SK-N-SH treated with all-trans-retinoic acid at 6 μM for 48 hours (cell line): ENCODE results near the gene CNP.

Experiments
- PPARA ChIP-seq: fragments of 250-450 bp; sonication (Bioruptor Pico); IDR thresholded peaks from 2 replicates; pipeline ENCODE4 v1.5.0; 2020; ENCODE audit warnings: mild to moderate bottlenecking, borderline replicate concordance
- RARB ChIP-seq: fragments of 250-450 bp; sonication (Bioruptor Pico); IDR thresholded peaks from 2 replicates; pipeline ENCODE4 v1.8.0; 2021; ENCODE audit warnings: mild to moderate bottlenecking, moderate library complexity
- TCF4 ChIP-seq: fragments of 250-450 bp; sonication (Bioruptor Pico); IDR thresholded peaks from 2 replicates; pipeline ENCODE4 v1.8.0; 2021; ENCODE audit warnings: mild to moderate bottlenecking, moderate library complexity, borderline replicate concordance
- ZFP3 ChIP-seq: fragments of 250-450 bp; sonication (Bioruptor Pico); IDR thresholded peaks from 2 replicates; pipeline ENCODE4 v1.5.0; 2020; ENCODE audit warnings: mild to moderate bottlenecking, moderate library complexity
- ZFP30 ChIP-seq: fragments of 450-650 bp; formaldehyde crosslinking; IDR thresholded peaks from 2 replicates; pipeline ENCODE4 v1.5.0; 2022; ENCODE audit warnings: mild to moderate bottlenecking, moderate library complexity
- ZNF70 ChIP-seq: fragments of 450-650 bp; formaldehyde crosslinking; IDR thresholded peaks from 2 replicates; pipeline ENCODE4 v1.5.0; 2020; ENCODE audit warnings: mild to moderate bottlenecking, moderate library complexity
- ZNF8 ChIP-seq: fragments of 450-650 bp; formaldehyde crosslinking; IDR thresholded peaks from 2 replicates; pipeline ENCODE4 v1.5.0; 2020; ENCODE audit warnings: mild to moderate bottlenecking, moderate library complexity
- TF ChIP-seq, protein P1 (sequence below): fragments of 250-450 bp; sonication (Bioruptor Pico); IDR thresholded peaks from 2 replicates; pipeline ENCODE4 v1.8.0; 2021; ENCODE audit warnings: low read depth, mild to moderate bottlenecking, moderate library complexity, borderline replicate concordance
- TF ChIP-seq, protein P2 (sequence below): fragments of 250-450 bp; sonication (Bioruptor Pico); IDR thresholded peaks from 2 replicates; pipeline ENCODE4 v1.5.1; 2020; ENCODE audit warnings: low read depth, mild to moderate bottlenecking, moderate library complexity
- TF ChIP-seq, protein P3 (sequence below): fragments of 250-450 bp; sonication (Bioruptor Pico); IDR thresholded peaks from 2 replicates; pipeline ENCODE4 v1.5.1; 2021; ENCODE audit warnings: mild to moderate bottlenecking, moderate library complexity

DNA sequence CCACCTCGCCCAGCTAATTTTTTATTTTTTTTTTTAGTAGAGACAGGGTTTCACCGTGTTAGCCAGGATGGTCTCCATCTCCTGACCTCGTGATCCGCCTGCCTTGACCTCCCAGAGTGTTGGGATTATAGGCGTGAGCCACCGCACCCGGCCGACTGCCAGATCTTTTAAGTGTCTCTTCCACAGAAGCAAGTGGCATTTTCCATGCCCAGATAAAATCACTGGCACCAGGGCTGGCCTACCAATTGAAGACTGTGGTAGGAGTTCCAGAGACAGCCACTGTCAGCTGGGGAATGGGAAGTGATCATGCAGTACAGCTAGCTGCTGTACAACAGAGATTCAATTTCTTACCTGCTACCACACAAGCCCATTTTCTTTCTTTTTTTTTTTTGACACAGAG is 17.9 kb downstream of the CNP start:
- TF ChIP-seq, protein P1, sequence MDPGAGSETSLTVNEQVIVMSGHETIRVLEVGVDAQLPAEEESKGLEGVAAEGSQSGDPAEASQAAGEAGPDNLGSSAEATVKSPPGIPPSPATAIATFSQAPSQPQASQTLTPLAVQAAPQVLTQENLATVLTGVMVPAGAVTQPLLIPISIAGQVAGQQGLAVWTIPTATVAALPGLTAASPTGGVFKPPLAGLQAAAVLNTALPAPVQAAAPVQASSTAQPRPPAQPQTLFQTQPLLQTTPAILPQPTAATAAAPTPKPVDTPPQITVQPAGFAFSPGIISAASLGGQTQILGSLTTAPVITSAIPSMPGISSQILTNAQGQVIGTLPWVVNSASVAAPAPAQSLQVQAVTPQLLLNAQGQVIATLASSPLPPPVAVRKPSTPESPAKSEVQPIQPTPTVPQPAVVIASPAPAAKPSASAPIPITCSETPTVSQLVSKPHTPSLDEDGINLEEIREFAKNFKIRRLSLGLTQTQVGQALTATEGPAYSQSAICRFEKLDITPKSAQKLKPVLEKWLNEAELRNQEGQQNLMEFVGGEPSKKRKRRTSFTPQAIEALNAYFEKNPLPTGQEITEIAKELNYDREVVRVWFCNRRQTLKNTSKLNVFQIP, result no peak
- TF ChIP-seq ZNF8 (CRISPR knock-in tag), result no peak
- no peak for TF ChIP-seq RARB (CRISPR knock-in tag)
- TF ChIP-seq, protein P2, sequence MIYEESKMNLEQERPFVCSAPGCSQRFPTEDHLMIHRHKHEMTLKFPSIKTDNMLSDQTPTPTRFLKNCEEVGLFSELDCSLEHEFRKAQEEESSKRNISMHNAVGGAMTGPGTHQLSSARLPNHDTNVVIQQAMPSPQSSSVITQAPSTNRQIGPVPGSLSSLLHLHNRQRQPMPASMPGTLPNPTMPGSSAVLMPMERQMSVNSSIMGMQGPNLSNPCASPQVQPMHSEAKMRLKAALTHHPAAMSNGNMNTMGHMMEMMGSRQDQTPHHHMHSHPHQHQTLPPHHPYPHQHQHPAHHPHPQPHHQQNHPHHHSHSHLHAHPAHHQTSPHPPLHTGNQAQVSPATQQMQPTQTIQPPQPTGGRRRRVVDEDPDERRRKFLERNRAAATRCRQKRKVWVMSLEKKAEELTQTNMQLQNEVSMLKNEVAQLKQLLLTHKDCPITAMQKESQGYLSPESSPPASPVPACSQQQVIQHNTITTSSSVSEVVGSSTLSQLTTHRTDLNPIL (CRISPR knock-in tag), result no peak
- TF ChIP-seq ZFP3 (CRISPR knock-in tag), result no peak
- TF ChIP-seq TCF4, result no peak
- no peak for TF ChIP-seq ZFP30
- TF ChIP-seq ZNF70 (CRISPR knock-in tag), result no peak
- TF ChIP-seq, protein P3, sequence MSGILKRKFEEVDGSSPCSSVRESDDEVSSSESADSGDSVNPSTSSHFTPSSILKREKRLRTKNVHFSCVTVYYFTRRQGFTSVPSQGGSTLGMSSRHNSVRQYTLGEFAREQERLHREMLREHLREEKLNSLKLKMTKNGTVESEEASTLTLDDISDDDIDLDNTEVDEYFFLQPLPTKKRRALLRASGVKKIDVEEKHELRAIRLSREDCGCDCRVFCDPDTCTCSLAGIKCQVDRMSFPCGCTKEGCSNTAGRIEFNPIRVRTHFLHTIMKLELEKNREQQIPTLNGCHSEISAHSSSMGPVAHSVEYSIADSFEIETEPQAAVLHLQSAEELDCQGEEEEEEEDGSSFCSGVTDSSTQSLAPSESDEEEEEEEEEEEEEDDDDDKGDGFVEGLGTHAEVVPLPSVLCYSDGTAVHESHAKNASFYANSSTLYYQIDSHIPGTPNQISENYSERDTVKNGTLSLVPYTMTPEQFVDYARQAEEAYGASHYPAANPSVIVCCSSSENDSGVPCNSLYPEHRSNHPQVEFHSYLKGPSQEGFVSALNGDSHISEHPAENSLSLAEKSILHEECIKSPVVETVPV (CRISPR knock-in tag), result no peak
- no peak for TF ChIP-seq PPARA (CRISPR knock-in tag)
